ENCODE results near the gene MACROH2A1.

The MACROH2A1 gene

GRCh38 chr5:135356522-135357318, 42.3 kb downstream of the MACROH2A1 start:
- H3K36me3 ChIP-seq (ENCODE audit: insufficient read depth, insufficient read length, low read length): peaks cover 59% of the 10 kb centered on the region
- no peak for DNase-seq (ENCODE audit: low read depth, low spot score)
- H3K4me3 ChIP-seq (ENCODE audit: insufficient read length, low read depth): no peak overlapping the region
- no peak overlapping the region for H3K9ac ChIP-seq (ENCODE audit: insufficient read length, low read depth)
- H3K9me3 ChIP-seq (ENCODE audit: insufficient read depth, low read length): no peaks in the 10 kb centered on the region
- no peaks in the 10 kb centered on the region for H3K4me1 ChIP-seq (ENCODE audit: insufficient read depth, insufficient read length)
- TF ChIP-seq YY1 (IDR thresholded peaks at IDR 0.05; ENCODE audit: insufficient read depth, insufficient read length) (no peak), ZNF274 (IDR thresholded peaks at IDR 0.05; ENCODE audit: low read depth, low read length) (no peak), SUZ12 (IDR thresholded peaks at IDR 0.05; ENCODE audit: extremely low read depth, insufficient read depth, insufficient read length) (no peak)
- H3K27me3 ChIP-seq (ENCODE audit: insufficient read depth, insufficient read length): no peaks in the 10 kb centered on the region

- Histone ChIP-seq H3K27me3 (ENCODE audit: insufficient read depth, insufficient read length) (no peaks in the 10 kb centered on the region), H3K4me1 (ENCODE audit: insufficient read depth, insufficient read length) (no peaks in the 10 kb centered on the region)
Measured at GRCh38 chr5:135355169-135355568, 43.9 kb downstream of the MACROH2A1 start.

GRCh38 chr5:135353952-135354721, 44.9 kb downstream of the MACROH2A1 start:
- H3K36me3 ChIP-seq (ENCODE audit: insufficient read depth, insufficient read length, low read length): peaks cover 61% of the 10 kb centered on the region
- TF ChIP-seq YY1 (IDR thresholded peaks at IDR 0.05; ENCODE audit: insufficient read depth, insufficient read length) (no peak), SUZ12 (IDR thresholded peaks at IDR 0.05; ENCODE audit: extremely low read depth, insufficient read depth, insufficient read length) (no peak), ZNF274 (IDR thresholded peaks at IDR 0.05; ENCODE audit: low read depth, low read length) (no peak)
- H3K9ac ChIP-seq (ENCODE audit: insufficient read length, low read depth): no peak overlapping the region
- no peak for DNase-seq (ENCODE audit: low read depth, low spot score)
- H3K9me3 ChIP-seq (ENCODE audit: insufficient read depth, low read length): no peaks in the 10 kb centered on the region
- no peaks in the 10 kb centered on the region for H3K27me3 ChIP-seq (ENCODE audit: insufficient read depth, insufficient read length)
- H3K4me3 ChIP-seq (ENCODE audit: insufficient read length, low read depth): no peak overlapping the region
- no peaks in the 10 kb centered on the region for H3K4me1 ChIP-seq (ENCODE audit: insufficient read depth, insufficient read length)

More at GRCh38 chr5:135355169-135355568, 43.9 kb downstream of the MACROH2A1 start:
- H3K9ac ChIP-seq (ENCODE audit: insufficient read length, low read depth): no peak overlapping the region
- DNase-seq (ENCODE audit: low read depth, low spot score): no peak
- TF ChIP-seq SUZ12 (IDR thresholded peaks at IDR 0.05; ENCODE audit: extremely low read depth, insufficient read depth, insufficient read length) (no peak), YY1 (IDR thresholded peaks at IDR 0.05; ENCODE audit: insufficient read depth, insufficient read length) (no peak), ZNF274 (IDR thresholded peaks at IDR 0.05; ENCODE audit: low read depth, low read length) (no peak)
- no peaks in the 10 kb centered on the region for H3K9me3 ChIP-seq (ENCODE audit: insufficient read depth, low read length)
- peaks cover 57% of the 10 kb centered on the region for H3K36me3 ChIP-seq (ENCODE audit: insufficient read depth, insufficient read length, low read length)
- no peak overlapping the region for H3K4me3 ChIP-seq (ENCODE audit: insufficient read length, low read depth)

GRCh38 chr5:135350536-135350935, 48.5 kb downstream of the MACROH2A1 start:
- Histone ChIP-seq H3K9ac (ENCODE audit: insufficient read length, low read depth) (no peak overlapping the region), H3K27me3 (ENCODE audit: insufficient read depth, insufficient read length) (no peaks in the 10 kb centered on the region), H3K4me3 (ENCODE audit: insufficient read length, low read depth) (no peak overlapping the region), H3K9me3 (ENCODE audit: insufficient read depth, low read length) (no peaks in the 10 kb centered on the region), H3K36me3 (ENCODE audit: insufficient read depth, insufficient read length, low read length) (peaks cover 64% of the 10 kb centered on the region), H3K4me1 (ENCODE audit: insufficient read depth, insufficient read length) (no peaks in the 10 kb centered on the region)
- DNase-seq (ENCODE audit: low read depth, low spot score): no peak
- TF ChIP-seq YY1 (IDR thresholded peaks at IDR 0.05; ENCODE audit: insufficient read depth, insufficient read length): no peak
- TF ChIP-seq ZNF274 (IDR thresholded peaks at IDR 0.05; ENCODE audit: low read depth, low read length): no peak
- no peak for TF ChIP-seq SUZ12 (IDR thresholded peaks at IDR 0.05; ENCODE audit: extremely low read depth, insufficient read depth, insufficient read length)

GRCh38 chr5:135349886-135350285, 49.1 kb downstream of the MACROH2A1 start:
- no peak for DNase-seq (ENCODE audit: low read depth, low spot score)
- Histone ChIP-seq H3K36me3 (ENCODE audit: insufficient read depth, insufficient read length, low read length) (peaks cover 66% of the 10 kb centered on the region), H3K4me3 (ENCODE audit: insufficient read length, low read depth) (no peak overlapping the region), H3K4me1 (ENCODE audit: insufficient read depth, insufficient read length) (no peaks in the 10 kb centered on the region), H3K27me3 (ENCODE audit: insufficient read depth, insufficient read length) (no peaks in the 10 kb centered on the region), H3K9ac (ENCODE audit: insufficient read length, low read depth) (no peak overlapping the region), H3K9me3 (ENCODE audit: insufficient read depth, low read length) (no peaks in the 10 kb centered on the region)
- TF ChIP-seq YY1 (IDR thresholded peaks at IDR 0.05; ENCODE audit: insufficient read depth, insufficient read length): no peak
- no peak for TF ChIP-seq ZNF274 (IDR thresholded peaks at IDR 0.05; ENCODE audit: low read depth, low read length)
- no peak for TF ChIP-seq SUZ12 (IDR thresholded peaks at IDR 0.05; ENCODE audit: extremely low read depth, insufficient read depth, insufficient read length)

GRCh38 chr5:135349451-135349850, 49.6 kb downstream of the MACROH2A1 start:
- no peak for DNase-seq (ENCODE audit: low read depth, low spot score)
- no peaks in the 10 kb centered on the region for H3K27me3 ChIP-seq (ENCODE audit: insufficient read depth, insufficient read length)
- no peak overlapping the region for H3K4me3 ChIP-seq (ENCODE audit: insufficient read length, low read depth)
- TF ChIP-seq YY1 (IDR thresholded peaks at IDR 0.05; ENCODE audit: insufficient read depth, insufficient read length): no peak
- TF ChIP-seq SUZ12 (IDR thresholded peaks at IDR 0.05; ENCODE audit: extremely low read depth, insufficient read depth, insufficient read length): no peak
- no peak for TF ChIP-seq ZNF274 (IDR thresholded peaks at IDR 0.05; ENCODE audit: low read depth, low read length)
- H3K36me3 ChIP-seq (ENCODE audit: insufficient read depth, insufficient read length, low read length): peaks cover 66% of the 10 kb centered on the region
- no peaks in the 10 kb centered on the region for H3K4me1 ChIP-seq (ENCODE audit: insufficient read depth, insufficient read length)
- H3K9me3 ChIP-seq (ENCODE audit: insufficient read depth, low read length): no peaks in the 10 kb centered on the region
- no peak overlapping the region for H3K9ac ChIP-seq (ENCODE audit: insufficient read length, low read depth)

GRCh38 chr5:135348918-135349317, 50.1 kb downstream of the MACROH2A1 start:
- Histone ChIP-seq H3K36me3 (ENCODE audit: insufficient read depth, insufficient read length, low read length) (peaks cover 66% of the 10 kb centered on the region), H3K9me3 (ENCODE audit: insufficient read depth, low read length) (no peaks in the 10 kb centered on the region), H3K9ac (ENCODE audit: insufficient read length, low read depth) (no peak overlapping the region), H3K4me1 (ENCODE audit: insufficient read depth, insufficient read length) (no peaks in the 10 kb centered on the region), H3K4me3 (ENCODE audit: insufficient read length, low read depth) (no peak overlapping the region), H3K27me3 (ENCODE audit: insufficient read depth, insufficient read length) (no peaks in the 10 kb centered on the region)
- no peak for TF ChIP-seq ZNF274 (IDR thresholded peaks at IDR 0.05; ENCODE audit: low read depth, low read length)
- TF ChIP-seq SUZ12 (IDR thresholded peaks at IDR 0.05; ENCODE audit: extremely low read depth, insufficient read depth, insufficient read length): no peak
- no peak for TF ChIP-seq YY1 (IDR thresholded peaks at IDR 0.05; ENCODE audit: insufficient read depth, insufficient read length)
- DNase-seq (ENCODE audit: low read depth, low spot score): no peak
